Thyroid gland (tissue), 4 donors: ENCODE results near the gene TOB2. TPM values are rescaled to one million over a fixed set of nuclear protein-coding genes. Genes with fewer than 3 reads are reported as not detected.

Experiments
- total RNA-seq, 4 donors: library from RNA; depleted of rRNA; stranded (reverse); fragments of >200 nt; gene quantifications; one replicate each; pipeline ENCODE4 v1.2.3, GENCODE V29; 2016

Gene TOB2
- total RNA-seq, 4 donors from 2014 or later, result 66.5 to 130 (median 115) TPM

Other genes with a start within 250 kb of the TOB2 start
- gene L3MBTL2, start 241.5 kb downstream of the TOB2 start, total RNA-seq, result 10 to 100 TPM; 17.2 to 29.2 (median 20.7) TPM
- gene CHADL, start 205.9 kb downstream of the TOB2 start, total RNA-seq, result 1 to 10 TPM; 4.6 to 7.5 (median 6.2) TPM
- 10 to 100 TPM; 35.5 to 42.7 (median 38.8) TPM for gene RANGAP1, start 160.6 kb downstream of the TOB2 start, total RNA-seq
- 100 to 1,000 TPM in 1 of 4 donors, 10 to 100 TPM in 3; 77.7 to 100 (median 88.7) TPM for gene ZC3H7B, start 145.3 kb downstream of the TOB2 start, total RNA-seq
- 10 to 100 TPM; 15.9 to 41.1 (median 22.9) TPM for gene TEF, start 64.9 kb downstream of the TOB2 start, total RNA-seq
- 10 to 100 TPM; 22.4 to 58.3 (median 39.4) TPM for gene PHF5A, start 21.9 kb upstream of the TOB2 start, total RNA-seq
- 100 to 1,000 TPM in 3 of 4 donors, 10 to 100 TPM in 1; 81.3 to 205 (median 135) TPM for gene ACO2, start 22.3 kb upstream of the TOB2 start, total RNA-seq
- 10 to 100 TPM; 20.6 to 27.3 (median 25.3) TPM for gene POLR3H, start 97.7 kb upstream of the TOB2 start, total RNA-seq
- gene CSDC2, start 114.2 kb upstream of the TOB2 start, total RNA-seq, result 1 to 10 TPM in 2 of 4 donors, under 1 TPM in 2; 0.54 to 1.2 (median 0.97) TPM
- gene PMM1, start 143.0 kb upstream of the TOB2 start, total RNA-seq, result 10 to 100 TPM; 17.7 to 26.1 (median 23.8) TPM
- 10 to 100 TPM; 17.8 to 24.7 (median 20.8) TPM for gene DESI1, start 174.2 kb upstream of the TOB2 start, total RNA-seq
- gene XRCC6, start 174.5 kb upstream of the TOB2 start, total RNA-seq, result 100 to 1,000 TPM; 171 to 220 (median 195) TPM
- 100 to 1,000 TPM; 127 to 194 (median 176) TPM for gene SNU13, start 242.1 kb upstream of the TOB2 start, total RNA-seq